K562 (cell line): ENCODE data around the gene MLLT3. TPM values are rescaled to one million over a fixed set of nuclear protein-coding genes. Genes with fewer than 3 reads are reported as not detected.

Experiments
- EZH2 ChIP-seq: IDR thresholded peaks from 2 replicates; pipeline ENCODE4 v1.6.1; 2012; ENCODE audit warnings: low read depth, mild to moderate bottlenecking, inconsistent platforms, low read length, borderline replicate concordance
- KDM4B ChIP-seq, 2 experiments: fragments of 450-650 bp in 1 of 2; sonication (generic) in 1 of 2; IDR thresholded peaks; 2 replicates each; pipeline ENCODE4 v1.6.1; 2016 to 2017; ENCODE audit warnings: borderline replicate concordance in 2 of 2, antibody characterized with exemption in 1 of 2, low read depth in 1 of 2, mild to moderate bottlenecking in 1 of 2
- NR0B1 ChIP-seq: fragments of 450-650 bp; IDR thresholded peaks from one replicate; pipeline ENCODE4 v1.6.1; 2018; ENCODE audit warnings: mild to moderate bottlenecking, moderate library complexity; ENCODE audit not compliant: partially characterized antibody
- NUFIP1 ChIP-seq: fragments of 450-650 bp; IDR thresholded peaks from 2 replicates; pipeline ENCODE4 v1.6.1; 2018; ENCODE audit not compliant: partially characterized antibody
- RBBP5 ChIP-seq: fragments of 200-600 bp; sonication (generic); IDR thresholded peaks from 2 replicates; pipeline ENCODE4 v1.6.1; 2012; ENCODE audit warnings: borderline replicate concordance, mild to moderate bottlenecking, low read length, control low read depth, inconsistent platforms; ENCODE audit not compliant: insufficient read depth, poor library complexity, severe bottlenecking
- SIN3B ChIP-seq: fragments of 450-650 bp; IDR thresholded peaks from 2 replicates; pipeline ENCODE4 v1.6.1; 2017; ENCODE audit warnings: low read depth, mild to moderate bottlenecking, moderate library complexity
- SRSF9 ChIP-seq: fragments of 200-400 bp; formaldehyde crosslinking; IDR thresholded peaks from 2 replicates; pipeline ENCODE4 v1.6.1; 2017; ENCODE audit warnings: low read depth, low read length, borderline replicate concordance
- STAT5A ChIP-seq: IDR thresholded peaks from 2 replicates; pipeline ENCODE4 v1.6.1; 2012; ENCODE audit warnings: low read length, inconsistent platforms, borderline replicate concordance
- VEZF1 ChIP-seq: fragments of 200-800 bp; sonication (Bioruptor generic); IDR thresholded peaks from 2 replicates; pipeline ENCODE4 v1.6.1; 2017; ENCODE audit warnings: missing genetic modification characterization, missing compliant biosample characterization
- ZEB2 ChIP-seq: fragments of 450-650 bp; IDR thresholded peaks from 2 replicates; pipeline ENCODE4 v1.6.1; 2016
- ZNF354B ChIP-seq: fragments of 250-450 bp; sonication (Bioruptor Pico); IDR thresholded peaks from 2 replicates; pipeline ENCODE4 v1.4.0; 2020
- ZNF507 ChIP-seq: conservative IDR thresholded peaks from 2 replicates; pipeline ENCODE4 v1.6.1; 2017; ENCODE audit warnings: missing genetic modification characterization, missing compliant biosample characterization
- ZNF592 ChIP-seq: fragments of 450-650 bp; IDR thresholded peaks from 2 replicates; pipeline ENCODE4 v1.6.1; 2017; ENCODE audit warnings: antibody characterized with exemption, mild to moderate bottlenecking
- polyA plus RNA-seq, 8 experiments: library from polyadenylated mRNA; depleted of rRNA in 4 of 8; stranded (reverse) in 5 of 8; unstranded in 3 of 8; fragments of >200 nt; fragmentation: Nextera tagmentation in 2 of 8; fragmentation: Illumina TruSeq in 1 of 8; extraction: Ambion mirVana in 2 of 8; extraction: Trizol in 1 of 8; gene quantifications; 2 replicates each; pipeline versions ENCODE4 v1.2.1 to v1.2.3, GENCODE V29; 2011 to 2014; ENCODE audit warnings: inconsistent platforms in 1 of 8, missing spikeins in 1 of 8
- total RNA-seq, 7 experiments: library from RNA; depleted of rRNA in 6 of 7; stranded (reverse); fragments of >200 nt in 6 of 7; fragmentation: Illumina TruSeq in 2 of 7; extraction: Trizol in 2 of 7; gene quantifications; 2 replicates each; pipeline versions ENCODE4 v1.2.1 to v1.2.3, GENCODE V29; 2011 to 2021; ENCODE audit warnings: low replicate concordance in 1 of 7

The MLLT3 gene
- total and polyA plus RNA-seq, 9 of the 15 experiments (the other 6 are each of a cell fraction or from before 2014, with no cell fraction given) = 0.07 to 0.42 (median 0.22) TPM; not detected in 4

DNA sequence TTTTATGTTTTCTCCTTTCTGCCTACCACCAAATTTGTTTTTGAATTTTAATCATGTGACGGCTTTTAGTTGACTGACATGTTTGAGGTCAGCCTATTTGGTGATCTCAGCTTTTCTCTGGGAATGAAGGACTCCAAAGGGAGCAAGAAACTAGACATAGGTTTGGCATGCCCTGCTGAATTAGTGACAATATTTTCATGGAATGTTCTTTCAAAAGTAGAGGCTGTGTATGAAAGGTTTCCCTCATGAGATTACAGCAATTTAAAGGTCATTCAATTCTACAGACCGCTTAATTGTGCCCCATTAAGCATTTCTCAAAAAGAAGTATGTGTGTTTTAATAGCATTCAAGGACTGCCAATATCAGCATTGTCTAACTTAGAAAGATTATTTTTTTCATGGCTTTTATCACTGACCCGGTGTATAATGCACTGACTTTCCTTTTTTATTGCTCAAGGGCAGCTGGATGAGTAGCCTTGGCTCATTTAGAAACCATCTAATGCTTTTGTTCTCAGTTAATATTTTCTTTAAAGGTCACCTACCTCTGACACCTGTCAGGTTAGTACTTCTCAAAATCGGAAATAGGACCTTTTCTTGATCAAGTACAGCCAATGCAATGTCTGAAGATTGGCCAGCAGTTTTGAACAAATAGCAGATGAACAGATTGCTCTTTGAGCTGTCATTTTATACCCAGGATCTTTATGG is 8.1 kb upstream of the MLLT3 start (continued):
- TF ChIP-seq ZNF592 = no peak
- TF ChIP-seq VEZF1 (CRISPR knock-in tag) = no peak
- no peak for TF ChIP-seq ZNF507 (tag)
- no peak for TF ChIP-seq EZH2
- no peak for TF ChIP-seq NR0B1
- TF ChIP-seq STAT5A = no peak
- TF ChIP-seq RBBP5 = no peak
- no peak for TF ChIP-seq ZNF354B (CRISPR knock-in tag)
- TF ChIP-seq NUFIP1 = no peak
- no peak for TF ChIP-seq SIN3B
- TF ChIP-seq ZEB2 = no peak
- no peak for TF ChIP-seq SRSF9
- TF ChIP-seq KDM4B (IDR thresholded peaks at IDR 0.05; ENCODE audit: borderline replicate concordance in 2 of 2, low read depth in 1 of 2) = no peak
